ENCODE data around the gene LRFN3. TPM values are rescaled to one million over a fixed set of nuclear protein-coding genes. Genes with fewer than 3 reads are reported as not detected.

Gene LRFN3
- total and polyA plus RNA-seq, 4 donors: 5.5 to 47.8 (median 25.8) TPM

- H3K27ac ChIP-seq (ENCODE audit: low read depth, low read length): no peak overlapping the region
- peaks cover 37% of the 10 kb centered on the region for H3K36me3 ChIP-seq (ENCODE audit: control insufficient read depth, insufficient read depth, low read length)
- H3K27me3 ChIP-seq (ENCODE audit: control insufficient read depth, insufficient read depth, low read length): peaks cover 2% of the 10 kb centered on the region
- peaks cover 32% of the 10 kb centered on the region for H3K4me1 ChIP-seq (ENCODE audit: control insufficient read depth, insufficient read depth, low read length)
- WGBS (ENCODE audit: insufficient coverage): 96% methylated on average over 12 of the region's 13 CpGs
- DNase-seq (ENCODE audit: low read depth in 4 of 6, low spot score in 6 of 6): no peak
- peak overlapping the region; percentile 71 for H3K4me3 ChIP-seq (ENCODE audit: low read depth, low read length)
- H3K9me3 ChIP-seq (ENCODE audit: control insufficient read depth, insufficient read depth, low read length): no peaks in the 10 kb centered on the region
These were observed 38.3 kb upstream of the LRFN3 start for GRCh38 chr19:35897706-35898451.

- 17% methylated on average over 17 of the region's 17 CpGs for WGBS (ENCODE audit: insufficient coverage)
- DNase-seq (ENCODE audit: low read depth in 4 of 6, low spot score in 6 of 6): no peak
- peaks cover 2% of the 10 kb centered on the region for H3K27me3 ChIP-seq (ENCODE audit: control insufficient read depth, insufficient read depth, low read length)
- peak overlapping the region; percentile 71 for H3K4me3 ChIP-seq (ENCODE audit: low read depth, low read length)
- no peak overlapping the region for H3K27ac ChIP-seq (ENCODE audit: low read depth, low read length)
- H3K36me3 ChIP-seq (ENCODE audit: control insufficient read depth, insufficient read depth, low read length): peaks cover 34% of the 10 kb centered on the region
- H3K9me3 ChIP-seq (ENCODE audit: control insufficient read depth, insufficient read depth, low read length): no peaks in the 10 kb centered on the region
- H3K4me1 ChIP-seq (ENCODE audit: control insufficient read depth, insufficient read depth, low read length): peaks cover 37% of the 10 kb centered on the region
These were observed 37.7 kb upstream of the LRFN3 start for GRCh38 chr19:35898499-35898809.

- peaks cover 26% of the 10 kb centered on the region for H3K36me3 ChIP-seq (ENCODE audit: control insufficient read depth, insufficient read depth, low read length)
- no peaks in the 10 kb centered on the region for H3K9me3 ChIP-seq (ENCODE audit: control insufficient read depth, insufficient read depth, low read length)
- peak overlapping the region; percentile 88 for H3K27ac ChIP-seq (ENCODE audit: low read depth, low read length)
- DNase-seq (ENCODE audit: low read depth in 4 of 6, low spot score in 6 of 6): peak; percentile 68 to 96 (median 82)
- peak overlapping the region; percentile 71 for H3K4me3 ChIP-seq (ENCODE audit: low read depth, low read length)
- H3K27me3 ChIP-seq (ENCODE audit: control insufficient read depth, insufficient read depth, low read length): peaks cover 4% of the 10 kb centered on the region
- WGBS (ENCODE audit: insufficient coverage): 0% methylated on average over 25 of the region's 43 CpGs
- H3K4me1 ChIP-seq (ENCODE audit: control insufficient read depth, insufficient read depth, low read length): peaks cover 43% of the 10 kb centered on the region
These were observed 36.5 kb upstream of the LRFN3 start for GRCh38 chr19:35899547-35900214.

GRCh38 chr19:35901055-35901644, 35.0 kb upstream of the LRFN3 start:
- H3K27ac ChIP-seq (ENCODE audit: low read depth, low read length): peak overlapping the region; percentile 88
- peaks cover 17% of the 10 kb centered on the region for H3K36me3 ChIP-seq (ENCODE audit: control insufficient read depth, insufficient read depth, low read length)
- DNase-seq (ENCODE audit: low read depth in 4 of 6, low spot score in 6 of 6): no peak
- 63% methylated on average over 1 of the region's 2 CpGs for WGBS (ENCODE audit: insufficient coverage)
- H3K4me1 ChIP-seq (ENCODE audit: control insufficient read depth, insufficient read depth, low read length): peaks cover 43% of the 10 kb centered on the region
- no peaks in the 10 kb centered on the region for H3K9me3 ChIP-seq (ENCODE audit: control insufficient read depth, insufficient read depth, low read length)
- peaks cover 4% of the 10 kb centered on the region for H3K27me3 ChIP-seq (ENCODE audit: control insufficient read depth, insufficient read depth, low read length)
- peak overlapping the region; percentile 71 for H3K4me3 ChIP-seq (ENCODE audit: low read depth, low read length)

DNA sequence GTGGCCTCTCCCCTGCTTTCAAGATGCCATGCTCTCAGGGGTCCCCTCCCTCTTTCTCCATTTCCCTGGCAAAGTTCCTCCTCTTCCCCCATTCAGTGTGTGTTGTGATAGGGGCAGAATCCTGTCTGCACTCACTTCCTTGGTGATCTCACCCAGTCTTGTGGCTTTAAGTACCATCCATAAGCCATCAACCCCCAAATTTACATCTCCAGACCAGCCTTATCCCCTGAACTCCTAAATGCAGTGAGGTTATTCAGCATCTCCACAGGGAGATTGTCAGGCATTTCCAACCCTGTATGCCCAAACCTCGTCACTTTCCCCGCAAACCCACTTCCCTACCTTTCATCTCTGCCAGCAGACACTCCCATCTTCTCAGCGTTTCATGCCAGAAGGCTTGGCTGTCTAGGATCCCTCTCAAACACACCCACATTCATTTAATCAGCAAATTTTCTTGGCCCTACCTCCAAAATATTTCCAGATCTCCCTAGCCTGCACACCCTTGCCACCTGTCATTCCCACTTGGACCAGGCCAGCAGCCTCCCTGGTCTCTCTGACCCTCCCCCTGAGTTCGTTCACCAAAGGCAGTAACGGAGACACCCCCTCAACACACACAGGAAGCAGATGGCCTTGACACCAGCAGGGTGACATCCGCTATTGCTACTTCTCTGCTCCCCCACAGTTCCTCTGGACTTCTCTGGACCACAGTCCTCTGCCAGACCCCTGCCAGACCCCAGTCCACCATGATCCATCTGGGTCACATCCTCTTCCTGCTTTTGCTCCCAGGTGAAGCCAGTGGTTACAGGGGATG, 34.1 kb upstream of the LRFN3 start, which contains the start of gene HCST:
TSS of gene HCST (plus strand) at position 676 of the 808 bp plus-strand sequence. CDS start at position 741, 65 bp downstream.
- WGBS (ENCODE audit: insufficient coverage): 44% methylated on average over 6 of the region's 6 CpGs
- no peak for DNase-seq (ENCODE audit: low read depth in 4 of 6, low spot score in 6 of 6)
- H3K27ac ChIP-seq (ENCODE audit: low read depth, low read length): peak within 1 kb of the TSS; percentile 88
- no peaks in the 10 kb centered on the region for H3K9me3 ChIP-seq (ENCODE audit: control insufficient read depth, insufficient read depth, low read length)
- peaks cover 47% of the 10 kb centered on the region for H3K4me1 ChIP-seq (ENCODE audit: control insufficient read depth, insufficient read depth, low read length)
- peaks cover 8% of the 10 kb centered on the region for H3K36me3 ChIP-seq (ENCODE audit: control insufficient read depth, insufficient read depth, low read length)
- H3K4me3 ChIP-seq (ENCODE audit: low read depth, low read length): no peak within 1 kb of the TSS
- H3K27me3 ChIP-seq (ENCODE audit: control insufficient read depth, insufficient read depth, low read length): peaks cover 4% of the 10 kb centered on the region

GRCh38 chr19:35902870-35903475, 33.2 kb upstream of the LRFN3 start:
- 78% methylated on average over 10 of the region's 10 CpGs for WGBS (ENCODE audit: insufficient coverage)
- Histone ChIP-seq H3K27me3 (ENCODE audit: control insufficient read depth, insufficient read depth, low read length) (peaks cover 4% of the 10 kb centered on the region), H3K36me3 (ENCODE audit: control insufficient read depth, insufficient read depth, low read length) (no peaks in the 10 kb centered on the region), H3K27ac (ENCODE audit: low read depth, low read length) (no peak overlapping the region), H3K9me3 (ENCODE audit: control insufficient read depth, insufficient read depth, low read length) (no peaks in the 10 kb centered on the region), H3K4me1 (ENCODE audit: control insufficient read depth, insufficient read depth, low read length) (peaks cover 45% of the 10 kb centered on the region), H3K4me3 (ENCODE audit: low read depth, low read length) (no peak overlapping the region)
- no peak for DNase-seq (ENCODE audit: low read depth in 4 of 6, low spot score in 6 of 6)

DNA sequence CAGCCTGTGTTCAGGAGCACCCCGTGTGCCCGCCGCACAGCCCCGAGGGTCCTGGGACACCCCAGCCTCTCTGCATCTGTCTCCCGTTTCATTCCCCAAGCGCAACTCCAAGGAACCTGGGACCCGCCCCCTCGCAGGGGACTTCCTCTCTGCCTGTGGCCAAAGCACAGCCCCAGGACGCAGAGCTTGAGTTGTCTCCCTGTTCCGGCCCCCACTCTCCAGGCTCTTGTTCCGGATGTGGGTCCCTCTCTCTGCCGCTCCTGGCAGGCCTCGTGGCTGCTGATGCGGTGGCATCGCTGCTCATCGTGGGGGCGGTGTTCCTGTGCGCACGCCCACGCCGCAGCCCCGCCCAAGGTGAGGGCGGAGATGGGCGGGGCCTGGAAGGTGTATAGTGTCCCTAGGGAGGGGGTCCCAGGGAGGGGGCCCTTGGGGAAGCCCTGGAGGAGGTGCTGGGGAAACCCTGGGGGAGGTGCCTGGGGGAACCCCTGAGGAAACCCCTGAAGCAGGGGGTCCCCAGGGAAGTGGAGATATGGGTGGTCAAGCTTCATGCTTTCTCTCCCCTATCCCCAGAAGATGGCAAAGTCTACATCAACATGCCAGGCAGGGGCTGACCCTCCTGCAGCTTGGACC, 32.5 kb upstream of the LRFN3 start:
- Histone ChIP-seq H3K4me3 (ENCODE audit: low read depth, low read length) (no peak overlapping the region), H3K36me3 (ENCODE audit: control insufficient read depth, insufficient read depth, low read length) (no peaks in the 10 kb centered on the region), H3K4me1 (ENCODE audit: control insufficient read depth, insufficient read depth, low read length) (peaks cover 38% of the 10 kb centered on the region), H3K27ac (ENCODE audit: low read depth, low read length) (no peak overlapping the region), H3K27me3 (ENCODE audit: control insufficient read depth, insufficient read depth, low read length) (peaks cover 4% of the 10 kb centered on the region), H3K9me3 (ENCODE audit: control insufficient read depth, insufficient read depth, low read length) (no peaks in the 10 kb centered on the region)
- DNase-seq (ENCODE audit: low read depth in 4 of 6, low spot score in 6 of 6): peak in 2 of 6 donors; percentile 27 to 49
- WGBS (ENCODE audit: insufficient coverage): 3% methylated on average over 21 of the region's 24 CpGs

DNA sequence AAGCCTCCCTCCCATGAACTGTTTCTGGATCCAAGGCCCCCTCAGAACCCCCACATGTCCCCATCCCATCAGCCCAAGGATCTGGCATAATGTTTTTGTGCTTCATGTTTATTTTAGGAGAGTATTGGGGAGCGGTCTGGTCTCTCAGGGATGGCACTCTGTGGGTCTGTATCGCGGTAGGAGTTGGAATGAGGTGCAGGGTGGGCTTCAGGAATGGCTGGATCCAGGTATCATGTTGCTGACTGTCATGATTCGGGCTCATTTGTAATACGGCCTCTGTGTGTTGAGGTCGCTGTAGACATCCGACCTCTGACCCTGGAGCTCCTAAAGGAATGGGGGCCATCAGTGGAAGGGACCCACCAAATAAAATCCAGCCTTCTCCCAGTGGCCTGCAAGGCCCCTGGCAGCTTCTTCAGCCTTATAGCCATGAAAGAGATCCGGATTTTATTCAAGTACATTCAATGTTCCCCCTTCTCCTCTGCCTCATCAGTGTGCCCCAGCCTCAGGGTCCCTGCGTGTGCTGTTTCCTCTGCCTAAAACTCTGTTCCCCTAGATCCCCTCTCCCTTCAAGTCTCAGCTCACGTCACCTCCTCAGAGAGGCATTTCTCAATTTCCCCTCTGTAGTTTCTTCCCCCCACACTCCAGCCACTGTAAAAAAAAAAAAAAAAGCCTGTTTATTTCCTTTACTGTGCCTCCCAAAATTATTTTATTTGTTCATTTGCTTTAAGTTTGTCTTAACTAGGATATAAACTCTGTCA, 31.7 kb upstream of the LRFN3 start:
- DNase-seq (ENCODE audit: low read depth in 4 of 6, low spot score in 6 of 6): no peak
- WGBS (ENCODE audit: insufficient coverage): 90% methylated on average over 10 of the region's 10 CpGs
- H3K4me1 ChIP-seq (ENCODE audit: control insufficient read depth, insufficient read depth, low read length): peaks cover 32% of the 10 kb centered on the region
- no peaks in the 10 kb centered on the region for H3K9me3 ChIP-seq (ENCODE audit: control insufficient read depth, insufficient read depth, low read length)
- H3K4me3 ChIP-seq (ENCODE audit: low read depth, low read length): no peak overlapping the region
- no peaks in the 10 kb centered on the region for H3K36me3 ChIP-seq (ENCODE audit: control insufficient read depth, insufficient read depth, low read length)
- peaks cover 4% of the 10 kb centered on the region for H3K27me3 ChIP-seq (ENCODE audit: control insufficient read depth, insufficient read depth, low read length)
- H3K27ac ChIP-seq (ENCODE audit: low read depth, low read length): no peak overlapping the region

Measured in spinal cord (tissue), 10 donors.